Gastroesophageal sphincter (tissue), 3 donors: ENCODE data around the gene DPYD.

Experiments
- CTCF ChIP-seq, 4 experiments: fragments of 200-600 bp in 2 of 4; fragments of 450-650 bp in 2 of 4; sonication (generic) in 1 of 4; IDR thresholded peaks; one replicate each; pipeline ENCODE4 v1.5.1; 2017 to 2019; ENCODE audit warnings: antibody characterized with exemption in 4 of 4, mild to moderate bottlenecking in 2 of 4, moderate library complexity in 2 of 4
- EP300 ChIP-seq: sonication (generic); formaldehyde crosslinking; IDR thresholded peaks from one replicate; pipeline ENCODE4 v1.6.1; 2017; ENCODE audit warnings: antibody characterized with exemption, mild to moderate bottlenecking
- POLR2A ChIP-seq, 2 donors: fragments of 450-650 bp; IDR thresholded peaks; one replicate each; pipeline ENCODE4 v1.6.1; 2017; ENCODE audit warnings: antibody characterized with exemption in 2 of 2, mild to moderate bottlenecking in 2 of 2, moderate library complexity in 1 of 2
- POLR2AphosphoS5 ChIP-seq: sonication (generic); formaldehyde crosslinking; IDR thresholded peaks from one replicate; pipeline ENCODE4 v1.6.1; 2017; ENCODE audit warnings: antibody characterized with exemption

GRCh38 chr1:97929874-97930851 is 9.3 kb upstream of the DPYD start:
- TF ChIP-seq POLR2A (IDR thresholded peaks at IDR 0.05): no peak
- no peak for TF ChIP-seq CTCF (IDR thresholded peaks at IDR 0.05)
- no peak for TF ChIP-seq POLR2AphosphoS5
- no peak for TF ChIP-seq EP300
